ENCODE data around the gene OS9.

The OS9 gene

GRCh38 chr12:57724003-57724935 is 30.3 kb downstream of the OS9 start:
- no peak for DNase-seq

- DNase-seq, result no peak
Measured at GRCh38 chr12:57724936-57725740, 31.2 kb downstream of the OS9 start.

GRCh38 chr12:57725851-57726150 is 31.9 kb downstream of the OS9 start:
- no peak for DNase-seq

GRCh38 chr12:57726151-57726883 is 32.4 kb downstream of the OS9 start:
- DNase-seq, result peak; percentile 61

- no peak for DNase-seq
Measured at GRCh38 chr12:57726884-57727757, 33.2 kb downstream of the OS9 start.

- peak; percentile 33 for DNase-seq
Measured at GRCh38 chr12:57727758-57728395, 33.9 kb downstream of the OS9 start.

GRCh38 chr12:57729321-57729844 is 35.5 kb downstream of the OS9 start:
- peak; percentile 33 for DNase-seq

GRCh38 chr12:57730336-57731067 is 36.6 kb downstream of the OS9 start:
- no peak for DNase-seq

- no peak for DNase-seq
Measured at GRCh38 chr12:57731411-57732080, 37.6 kb downstream of the OS9 start.

GRCh38 chr12:57732270-57732669 is 38.3 kb downstream of the OS9 start:
- no peak for DNase-seq

GRCh38 chr12:57732726-57733593 is 39.0 kb downstream of the OS9 start:
- DNase-seq, result no peak

- DNase-seq, result no peak
Measured at GRCh38 chr12:57733928-57734327, 40.0 kb downstream of the OS9 start.

- DNase-seq, result no peak
Measured at GRCh38 chr12:57734591-57734990, 40.7 kb downstream of the OS9 start.

- DNase-seq, result no peak
Measured at GRCh38 chr12:57735198-57735855, 41.4 kb downstream of the OS9 start.

- DNase-seq, result no peak
Measured at GRCh38 chr12:57735952-57736740, 42.2 kb downstream of the OS9 start.

GRCh38 chr12:57736741-57737466 is 43.0 kb downstream of the OS9 start:
- no peak for DNase-seq
